H1 (cell line): ENCODE results near the gene AGBL4. TPM values are rescaled to one million over a fixed set of nuclear protein-coding genes. Genes with fewer than 3 reads are reported as not detected.

Experiments
- ATF2 ChIP-seq: IDR thresholded peaks from 2 replicates; pipeline ENCODE4 v1.6.1; 2012; ENCODE audit warnings: low read length, inconsistent platforms
- CHD2 ChIP-seq: IDR thresholded peaks from 2 replicates; pipeline ENCODE4 v1.6.1; 2012; ENCODE audit warnings: low read length, improper control_type of control experiment
- GABPA ChIP-seq: IDR thresholded peaks from 2 replicates; pipeline ENCODE4 v1.6.1; 2011; ENCODE audit warnings: mild to moderate bottlenecking, low read length, moderate library complexity, borderline replicate concordance; ENCODE audit not compliant: insufficient read depth
- NANOG ChIP-seq: IDR thresholded peaks from 2 replicates; pipeline ENCODE4 v1.6.1; 2011; ENCODE audit warnings: low read length, low read depth, mild to moderate bottlenecking, inconsistent platforms; ENCODE audit not compliant: insufficient read depth, poor library complexity, severe bottlenecking
- ZNF274 ChIP-seq: IDR thresholded peaks from 2 replicates; pipeline ENCODE4 v1.7.0; 2012; ENCODE audit warnings: low read length, borderline replicate concordance; ENCODE audit errors: extremely low read depth
- polyA plus RNA-seq, 7 experiments: library from polyadenylated mRNA; depleted of rRNA in 3 of 7; stranded (reverse) in 5 of 7; unstranded in 2 of 7; fragments of >200 nt in 5 of 7; fragments of 200-250 nt in 2 of 7; gene quantifications; 1 replicate in 5 of 7; 2 replicates in 1 of 7; 4 replicates in 1 of 7; pipeline versions ENCODE4 v1.2.1 to v1.2.3, GENCODE V29; 2011 to 2013; ENCODE audit warnings: missing spikeins in 2 of 7, mixed read lengths in 2 of 7
- total RNA-seq: library from RNA; stranded (reverse); fragmentation: NEBNext Ultra II Directional; extraction: Animal tissue kit (Norgen Biotek cat#: 25700); gene quantifications from 2 replicates; pipeline ENCODE4 v1.2.1, GENCODE V29; 2021

Gene AGBL4
- total and polyA plus RNA-seq, 2 of the 8 experiments (the other 6 are each of a cell fraction or from before 2014, with no cell fraction given) = 0.41 to 0.45 TPM

GRCh38 chr1:48720929-48721328, 1302.8 kb downstream of the AGBL4 start (continued):
- no peak for TF ChIP-seq ATF2
- TF ChIP-seq NANOG = no peak
- TF ChIP-seq CHD2 = no peak
- no peak for TF ChIP-seq ZNF274
- no peak for TF ChIP-seq GABPA
